Measurements from ENCODE around the gene DAPK2. TPM values are rescaled to one million over a fixed set of nuclear protein-coding genes. Genes with fewer than 3 reads are reported as not detected.

The DAPK2 gene
- polyA plus RNA-seq, 1 of the 3 experiments (the other 2 are of a cell fraction): 1.4 TPM

DNA sequence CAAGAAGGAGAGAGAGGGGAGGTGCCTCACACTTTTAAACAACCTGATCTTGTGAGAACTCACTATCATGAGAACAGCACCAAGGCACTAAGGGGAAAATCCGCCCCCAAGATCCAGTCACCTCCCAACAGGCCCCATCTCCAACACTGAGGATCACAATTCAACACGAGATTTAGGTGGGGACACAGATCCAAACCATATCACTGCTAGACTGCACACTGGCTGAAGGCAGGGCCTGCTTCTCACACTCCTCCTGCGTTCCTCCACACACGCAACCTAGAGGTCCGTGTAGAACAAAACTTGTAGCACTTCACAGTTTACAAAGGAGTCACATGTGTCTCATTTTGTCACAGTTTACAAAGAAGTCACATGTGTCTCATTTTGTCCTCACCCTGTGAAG is 97.8 kb downstream of the DAPK2 start (continued):
- TF ChIP-seq, protein P1, sequence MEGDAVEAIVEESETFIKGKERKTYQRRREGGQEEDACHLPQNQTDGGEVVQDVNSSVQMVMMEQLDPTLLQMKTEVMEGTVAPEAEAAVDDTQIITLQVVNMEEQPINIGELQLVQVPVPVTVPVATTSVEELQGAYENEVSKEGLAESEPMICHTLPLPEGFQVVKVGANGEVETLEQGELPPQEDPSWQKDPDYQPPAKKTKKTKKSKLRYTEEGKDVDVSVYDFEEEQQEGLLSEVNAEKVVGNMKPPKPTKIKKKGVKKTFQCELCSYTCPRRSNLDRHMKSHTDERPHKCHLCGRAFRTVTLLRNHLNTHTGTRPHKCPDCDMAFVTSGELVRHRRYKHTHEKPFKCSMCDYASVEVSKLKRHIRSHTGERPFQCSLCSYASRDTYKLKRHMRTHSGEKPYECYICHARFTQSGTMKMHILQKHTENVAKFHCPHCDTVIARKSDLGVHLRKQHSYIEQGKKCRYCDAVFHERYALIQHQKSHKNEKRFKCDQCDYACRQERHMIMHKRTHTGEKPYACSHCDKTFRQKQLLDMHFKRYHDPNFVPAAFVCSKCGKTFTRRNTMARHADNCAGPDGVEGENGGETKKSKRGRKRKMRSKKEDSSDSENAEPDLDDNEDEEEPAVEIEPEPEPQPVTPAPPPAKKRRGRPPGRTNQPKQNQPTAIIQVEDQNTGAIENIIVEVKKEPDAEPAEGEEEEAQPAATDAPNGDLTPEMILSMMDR (IDR thresholded peaks at IDR 0.05): no peak

DNA sequence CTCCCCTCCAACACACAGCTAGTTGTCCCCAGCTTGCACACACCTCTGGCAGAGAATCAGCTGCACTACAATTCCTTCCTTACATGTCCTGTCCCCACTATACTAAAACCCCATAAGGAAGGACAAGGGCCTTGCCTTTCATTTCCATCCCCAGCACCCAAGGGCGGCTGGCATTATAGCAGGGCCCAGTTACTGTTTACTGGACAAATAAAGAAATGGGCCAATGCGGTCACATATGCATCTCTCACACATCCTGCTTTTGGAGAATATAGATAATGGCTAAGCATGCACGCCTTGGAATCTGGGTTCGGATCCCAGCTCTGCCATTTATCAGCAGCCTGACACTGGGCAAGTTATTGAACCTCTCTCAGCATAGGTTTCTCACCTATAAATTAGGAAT is 99.1 kb downstream of the DAPK2 start:
- ChIA-PET CTCF (interaction anchor here (0.5 to 3.5 kb wide), 5 partner anchors 30 to 195 kb away, joined by 3 to 24 read pairs (median 17); partner anchors contain the start of gene DAPK2), POLR2A (no interaction called here)
- no peaks in the 10 kb centered on the region for H3K9me2 ChIP-seq
- no peak overlapping the region for H2AFZ ChIP-seq (ENCODE audit: low read depth)
- peaks cover 0 to 5% of the 10 kb centered on the region in 2 experiments; a peak in 1 of 4 replicates for H3K4me1 ChIP-seq (ENCODE audit: control insufficient read depth in 1 of 2, insufficient read depth in 2 of 2, low read depth in 1 of 2, low read length in 1 of 2)
- no peak overlapping the region for H3K4me3 ChIP-seq (ENCODE audit: low read depth in 2 of 2, low read length in 1 of 2)
- H3F3A ChIP-seq (replicated peaks; ENCODE audit: insufficient read depth): peaks cover 22% of the 10 kb centered on the region
- H3K27me3 ChIP-seq (ENCODE audit: insufficient read depth): no peaks in the 10 kb centered on the region
- no peaks in the 10 kb centered on the region for H4K20me1 ChIP-seq (ENCODE audit: insufficient read depth)
- DNase-seq: no peak
- no peaks in the 10 kb centered on the region for H3K36me3 ChIP-seq (replicated peaks in 1 of 2; ENCODE audit: control insufficient read depth in 1 of 2, insufficient read depth in 2 of 2, low read length in 1 of 2)
- H3K27ac ChIP-seq (ENCODE audit: low read depth in 2 of 2, low read length in 1 of 2): no peak overlapping the region
- H3K4me2 ChIP-seq: no peak overlapping the region
- no peaks in the 10 kb centered on the region for H3K9me3 ChIP-seq
- WGBS (ENCODE audit: low lambda C conversion rate): 98% methylated on average over 4 of the region's 4 CpGs
- no peaks in the 10 kb centered on the region for H3K79me2 ChIP-seq (ENCODE audit: insufficient read depth)
- no peak for TF ChIP-seq NFIC (IDR thresholded peaks at IDR 0.05; ENCODE audit: borderline replicate concordance)
- no peak for TF ChIP-seq RAD21 (IDR thresholded peaks at IDR 0.05; ENCODE audit: low read length)
- no peak for TF ChIP-seq MEF2A (IDR thresholded peaks at IDR 0.05; ENCODE audit: borderline replicate concordance, low read depth)
- no peak for TF ChIP-seq YY1 (IDR thresholded peaks at IDR 0.05; ENCODE audit: low read depth)
- no peak for TF ChIP-seq GATA2 (CRISPR knock-in tag; IDR thresholded peaks at IDR 0.05)
- TF ChIP-seq FOXJ3 (CRISPR knock-in tag; IDR thresholded peaks at IDR 0.05): no peak
- no peak for TF ChIP-seq EZH2phosphoT487 (IDR thresholded peaks at IDR 0.05; ENCODE audit: borderline replicate concordance, low read depth)
- no peak for TF ChIP-seq SMC3 (IDR thresholded peaks at IDR 0.05; ENCODE audit: low read depth, low read length)
- H3K9ac ChIP-seq: no peak overlapping the region

GRCh38 chr15:63946524-63947065 is 99.7 kb downstream of the DAPK2 start:
- TF ChIP-seq SMC3 (IDR thresholded peaks at IDR 0.05; ENCODE audit: low read depth, low read length): no peak
- no peak for TF ChIP-seq EZH2phosphoT487 (IDR thresholded peaks at IDR 0.05; ENCODE audit: borderline replicate concordance, low read depth)
- TF ChIP-seq FOSL2 (IDR thresholded peaks at IDR 0.05; ENCODE audit: borderline replicate concordance, low read depth): no peak
- TF ChIP-seq FOXJ3 (CRISPR knock-in tag; IDR thresholded peaks at IDR 0.05): no peak
- TF ChIP-seq NRF1 (IDR thresholded peaks at IDR 0.05; ENCODE audit: low read depth, low read length): no peak
- TF ChIP-seq, protein P2, sequence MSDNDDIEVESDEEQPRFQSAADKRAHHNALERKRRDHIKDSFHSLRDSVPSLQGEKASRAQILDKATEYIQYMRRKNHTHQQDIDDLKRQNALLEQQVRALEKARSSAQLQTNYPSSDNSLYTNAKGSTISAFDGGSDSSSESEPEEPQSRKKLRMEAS (IDR thresholded peaks at IDR 0.05; ENCODE audit: low read depth): no peak
- no peak for TF ChIP-seq CHD2 (IDR thresholded peaks at IDR 0.05; ENCODE audit: low read length, partially characterized antibody)
- no peak for TF ChIP-seq TEAD4 (IDR thresholded peaks at IDR 0.05; ENCODE audit: borderline replicate concordance, insufficient read depth)
- H3K36me3 ChIP-seq (replicated peaks in 1 of 2; ENCODE audit: control insufficient read depth in 1 of 2, insufficient read depth in 2 of 2, low read length in 1 of 2): no peaks in the 10 kb centered on the region
- peaks cover 16% of the 10 kb centered on the region for H3F3A ChIP-seq (replicated peaks; ENCODE audit: insufficient read depth)
- no peaks in the 10 kb centered on the region for H3K27me3 ChIP-seq (ENCODE audit: insufficient read depth)
- H3K27ac ChIP-seq (ENCODE audit: low read depth in 2 of 2, low read length in 1 of 2): no peak overlapping the region
- POLR2A ChIA-PET: no interaction called here
- H3K9me3 ChIP-seq: no peaks in the 10 kb centered on the region
- CTCF ChIA-PET: interaction anchor here (0.8 to 3.5 kb wide), 18 partner anchors 13 to 194 kb away, joined by 3 to 29 read pairs (median 5); partner anchors contain the start of gene DAPK2
- H3K9me2 ChIP-seq: no peaks in the 10 kb centered on the region
- H3K9ac ChIP-seq: no peak overlapping the region
- no peak overlapping the region for H3K4me3 ChIP-seq (ENCODE audit: low read depth in 2 of 2, low read length in 1 of 2)
- H3K4me2 ChIP-seq: no peak overlapping the region
- H2AFZ ChIP-seq (ENCODE audit: low read depth): no peak overlapping the region
- H3K4me1 ChIP-seq (ENCODE audit: control insufficient read depth in 1 of 2, insufficient read depth in 2 of 2, low read depth in 1 of 2, low read length in 1 of 2): peaks cover 0 to 8% of the 10 kb centered on the region in 2 experiments; a peak in 1 of 4 replicates
- DNase-seq: no peak
- H3K79me2 ChIP-seq (ENCODE audit: insufficient read depth): no peaks in the 10 kb centered on the region
- WGBS (ENCODE audit: low lambda C conversion rate): 79% methylated on average over 2 of the region's 4 CpGs
- H4K20me1 ChIP-seq (ENCODE audit: insufficient read depth): no peaks in the 10 kb centered on the region

All from SK-N-SH (cell line).